RWPE1 (cell line): Measurements from ENCODE around the gene DOCK9.

Experiments
- CTCF ChIA-PET: fragments of 350-600 bp; sonication (Branson Sonifier 250); formaldehyde crosslinking; extraction: SDS; loops from one replicate; lab custom pipeline; 2021; lab: Yijun Ruan, JAX
- POLR2A ChIA-PET: fragments of 400-600 bp; formaldehyde crosslinking; extraction: SDS; loops from one replicate; lab custom pipeline; 2020; ENCODE audit warnings: antibody characterized with exemption; ENCODE audit not compliant: low non-redundant PET; lab: Yijun Ruan, JAX
- DNase-seq: peaks from one replicate; pipeline ENCODE4 v3.0.0; 2012; ENCODE audit warnings: low spot score
- H3K27ac ChIP-seq: fragments of 450-650 bp; 2 replicates; pipeline ENCODE4 v1.5.1; 2017
- CTCF ChIP-seq: fragments of 450-650 bp; conservative IDR thresholded peaks from 2 replicates; pipeline ENCODE4 v1.5.1; 2017; ENCODE audit warnings: low read depth, mild to moderate bottlenecking

The DOCK9 gene

DNA sequence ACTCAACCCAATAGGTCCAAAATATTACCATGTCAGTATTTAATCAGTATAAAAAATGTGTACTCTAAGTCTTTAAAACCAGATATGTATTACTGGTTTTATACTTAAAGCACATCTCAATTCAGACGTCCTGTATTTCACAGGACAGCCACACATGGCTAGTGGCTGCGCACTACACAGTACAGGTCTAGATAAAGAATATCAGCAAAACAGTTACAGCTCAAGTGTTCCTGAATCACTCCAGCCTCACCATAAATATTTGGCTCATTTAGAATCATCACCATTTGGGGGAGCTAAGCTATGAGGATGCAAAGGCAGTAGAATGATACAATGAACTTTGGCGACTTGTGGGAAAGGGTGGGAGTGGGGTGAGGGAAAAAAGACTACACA lies 89.0 kb downstream of the DOCK9 start:
- no peak overlapping the region for H3K27ac ChIP-seq
- no peak for TF ChIP-seq CTCF
- ChIA-PET POLR2A (no interaction called here), CTCF (interaction anchor here (0.6 kb wide), 1 partner anchor 264 kb away, joined by 5 read pairs; no protein-coding TSS in a partner anchor)
- DNase-seq: no peak

GRCh38 chr13:98888222-98888889 lies 89.5 kb downstream of the DOCK9 start:
- ChIA-PET CTCF (interaction anchor here (0.6 kb wide), 1 partner anchor 264 kb away, joined by 5 read pairs; no protein-coding TSS in a partner anchor), POLR2A (no interaction called here)
- no peak for DNase-seq
- H3K27ac ChIP-seq: no peak overlapping the region
- no peak for TF ChIP-seq CTCF

DNA sequence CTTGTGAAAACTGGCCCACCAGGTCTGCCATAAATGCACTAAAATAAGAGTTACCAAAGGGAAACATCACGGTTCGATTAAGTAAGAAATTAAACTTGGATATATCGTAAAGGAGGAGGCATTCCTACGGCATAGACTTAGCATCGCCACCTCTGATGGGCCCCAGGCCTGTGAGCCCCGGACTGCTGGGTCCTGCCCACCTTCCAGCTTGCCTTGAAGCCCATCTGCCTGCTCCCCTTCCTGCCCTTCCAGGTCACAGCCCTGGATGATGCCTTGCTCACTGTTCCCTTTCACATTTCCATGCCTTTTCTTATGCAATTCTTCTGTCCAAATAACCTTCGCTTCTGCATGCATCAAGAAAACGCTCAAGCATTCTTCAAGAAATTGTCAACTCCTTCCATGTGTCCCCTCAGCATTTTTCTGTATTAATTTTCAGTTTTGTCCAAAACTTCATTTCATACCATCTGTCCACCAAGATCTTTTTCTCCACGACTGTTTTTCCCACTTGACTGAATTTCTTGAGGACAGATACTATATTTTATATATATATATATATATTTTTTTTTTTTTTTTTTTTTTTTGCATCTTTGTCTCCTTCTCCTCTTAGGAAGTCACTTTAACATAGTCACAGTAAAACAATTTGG lies 91.2 kb downstream of the DOCK9 start:
- TF ChIP-seq CTCF: no peak
- ChIA-PET POLR2A (no interaction called here), CTCF (no interaction called here)

GRCh38 chr13:98885600-98885999 lies 92.3 kb downstream of the DOCK9 start:
- DNase-seq: no peak
- ChIA-PET CTCF (no interaction called here), POLR2A (no interaction called here)
- no peak for TF ChIP-seq CTCF
- no peak overlapping the region for H3K27ac ChIP-seq

More for the DNA sequence above, 91.2 kb downstream of the DOCK9 start:
- H3K27ac ChIP-seq: no peak overlapping the region
- no peak for DNase-seq

DNA sequence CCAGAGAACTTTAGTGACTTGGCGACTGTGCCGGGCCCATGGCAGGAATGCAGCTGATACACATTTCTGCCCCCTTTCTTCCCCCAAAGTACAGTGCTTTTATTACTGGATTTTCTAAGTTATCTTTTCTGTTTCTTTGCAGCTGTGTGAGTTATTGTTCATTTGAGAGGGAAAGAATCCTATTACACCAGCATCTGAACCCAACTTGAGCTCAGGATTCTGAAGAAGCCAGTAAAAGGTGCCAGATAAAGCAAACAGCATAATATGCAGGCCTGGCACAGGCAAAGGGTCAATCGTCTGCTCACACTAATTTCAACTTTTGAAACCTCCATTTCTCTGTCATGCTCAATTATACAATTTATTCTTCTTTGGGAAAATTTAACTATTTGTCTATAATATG lies 93.9 kb downstream of the DOCK9 start:
- POLR2A ChIA-PET: no interaction called here
- DNase-seq: no peak
- CTCF ChIA-PET: no interaction called here
- H3K27ac ChIP-seq: no peak overlapping the region
- no peak for TF ChIP-seq CTCF

GRCh38 chr13:98881390-98881789 lies 96.5 kb downstream of the DOCK9 start:
- CTCF ChIA-PET: no interaction called here
- no peak for TF ChIP-seq CTCF
- no peak for DNase-seq
- H3K27ac ChIP-seq: no peak overlapping the region
- POLR2A ChIA-PET: no interaction called here
